HG03095 (cell line): Measurements from ENCODE around the gene OR4Q2.
"Not testable (repeated sequence)": the region's sequence is repeated elsewhere in the genome, so short reads cannot be mapped to it uniquely, and the experiment has no call there.

Experiments used
- ATAC-seq: cut with Tn5 transposase; IDR thresholded peaks from one replicate; pipeline ENCODE4 v1.9.1; 2021; ENCODE audit warnings: moderate library complexity; ENCODE audit not compliant: unreplicated experiment

Gene OR4Q2

DNA sequence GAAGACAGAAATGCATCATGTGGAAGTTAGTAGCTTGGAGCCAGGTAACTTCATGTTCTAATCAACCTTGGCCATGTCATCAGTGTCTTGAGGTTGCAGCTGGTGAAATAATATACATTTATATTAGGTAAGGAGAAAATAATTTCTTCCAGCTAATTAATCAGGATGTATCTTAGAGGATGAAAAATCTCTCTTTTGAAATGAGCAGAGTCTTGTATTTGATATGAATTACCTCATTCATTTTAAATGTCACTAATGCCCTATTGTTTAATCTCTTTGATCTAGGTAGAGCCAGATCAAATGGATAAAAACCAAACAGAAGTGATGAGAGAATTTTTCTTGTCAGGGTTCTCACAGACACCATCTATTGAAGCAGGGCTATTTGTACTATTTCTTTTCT is at the start of gene OR4Q2:
TSS of gene OR4Q2 (plus strand) at position 301 of the 400 bp plus-strand sequence.
- no peak for ATAC-seq

DNA sequence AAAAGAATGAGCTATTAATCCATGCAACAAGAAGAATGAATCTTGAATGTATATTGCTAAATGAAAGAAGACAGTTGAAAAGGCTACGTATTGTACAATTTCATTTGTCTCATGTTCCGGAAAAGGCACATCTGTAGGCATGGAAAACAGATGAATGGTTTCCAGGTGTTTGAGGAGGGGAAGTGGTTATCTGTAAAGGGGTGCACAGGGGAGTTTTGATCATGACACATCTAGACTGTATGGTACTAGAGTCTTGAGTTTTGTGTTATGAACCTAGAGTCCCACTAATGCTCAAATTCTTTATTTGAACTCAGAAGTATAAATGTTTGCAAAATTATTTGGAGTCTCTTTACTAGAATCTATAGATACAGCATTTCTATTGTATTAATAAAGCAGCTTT is 32.2 kb upstream of the OR4Q2 start:
- not testable (repeated sequence) for ATAC-seq

DNA sequence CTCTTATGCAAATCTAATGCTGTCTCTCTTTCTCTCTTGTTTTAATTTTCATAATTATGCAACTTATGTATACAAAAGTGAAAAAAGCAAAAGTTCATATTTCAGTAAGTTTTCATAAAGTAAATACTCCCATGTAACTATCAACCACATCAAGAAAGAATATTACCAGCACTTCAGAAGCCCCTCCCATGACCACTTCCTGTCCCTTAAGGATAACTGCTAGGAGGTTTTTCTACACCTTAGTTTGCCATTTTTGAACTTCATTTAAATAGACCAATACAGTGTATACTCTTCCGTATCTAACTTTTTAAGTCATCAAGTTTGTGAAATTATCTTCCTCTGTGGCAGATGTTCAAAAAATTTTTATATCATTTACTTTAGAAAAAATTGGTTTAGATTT is 27.1 kb upstream of the OR4Q2 start:
- no peak for ATAC-seq

DNA sequence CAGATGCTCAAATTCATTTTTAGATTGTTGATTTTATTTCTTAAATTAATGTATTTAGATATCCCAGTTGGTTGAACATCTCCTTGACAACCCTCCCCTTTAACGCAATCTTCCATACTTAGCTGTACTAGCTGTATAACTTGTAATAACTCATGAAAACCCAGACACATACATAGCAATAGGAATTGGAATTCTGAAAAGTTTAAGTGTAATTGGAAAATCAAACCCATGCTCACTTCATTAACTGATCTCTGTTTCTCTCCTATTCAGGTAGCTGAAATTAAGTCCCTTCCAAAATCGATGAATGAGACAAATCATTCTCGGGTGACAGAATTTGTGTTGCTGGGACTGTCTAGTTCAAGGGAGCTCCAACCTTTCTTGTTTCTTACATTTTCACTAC is 26.7 kb upstream of the OR4Q2 start, which contains the start of gene OR4K15:
TSS of gene OR4K15 (plus strand) at position 301 of the 400 bp plus-strand sequence. CDS start at position 301, 0 bp downstream.
- no peak for ATAC-seq

DNA sequence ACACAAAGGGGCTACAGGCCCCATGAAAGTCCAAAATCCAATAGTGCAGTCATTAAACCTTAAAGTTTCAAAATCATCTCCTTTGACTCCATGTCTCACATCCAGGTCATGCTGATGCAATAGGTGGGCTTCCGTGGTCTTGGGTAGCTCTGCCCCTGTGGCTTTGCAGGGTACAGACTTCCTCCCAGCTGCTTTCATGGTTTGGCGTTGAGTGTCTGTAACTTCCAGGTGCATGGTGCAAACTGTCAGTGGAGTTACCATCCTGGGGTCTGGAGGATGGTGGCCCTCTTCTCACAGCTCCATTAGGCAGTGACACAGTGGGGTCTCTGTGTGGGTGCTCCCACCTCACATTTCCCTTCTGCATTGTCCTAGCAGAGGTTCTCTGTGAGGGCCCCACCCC is 8.5 kb upstream of the OR4Q2 start:
- no peak for ATAC-seq

DNA sequence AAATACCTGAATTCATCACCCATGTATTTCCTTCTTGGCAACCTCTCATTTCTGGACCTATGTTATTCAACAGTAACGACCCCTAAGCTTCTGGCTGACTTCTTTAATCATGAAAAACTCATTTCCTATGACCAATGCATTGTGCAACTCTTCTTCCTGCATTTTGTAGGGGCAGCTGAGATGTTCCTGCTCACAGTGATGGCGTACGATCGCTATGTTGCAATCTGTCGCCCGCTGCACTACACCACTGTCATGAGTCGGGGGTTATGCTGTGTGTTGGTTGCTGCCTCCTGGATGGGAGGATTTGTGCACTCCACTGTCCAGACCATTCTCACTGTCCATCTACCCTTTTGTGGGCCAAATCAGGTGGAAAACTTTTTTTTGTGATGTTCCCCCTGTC is 356 bp downstream of the OR4Q2 start:
- no peak for ATAC-seq

- ATAC-seq, result no peak
These were observed 6.2 kb downstream of the OR4Q2 start for GRCh38 chr14:20008156-20008555.

DNA sequence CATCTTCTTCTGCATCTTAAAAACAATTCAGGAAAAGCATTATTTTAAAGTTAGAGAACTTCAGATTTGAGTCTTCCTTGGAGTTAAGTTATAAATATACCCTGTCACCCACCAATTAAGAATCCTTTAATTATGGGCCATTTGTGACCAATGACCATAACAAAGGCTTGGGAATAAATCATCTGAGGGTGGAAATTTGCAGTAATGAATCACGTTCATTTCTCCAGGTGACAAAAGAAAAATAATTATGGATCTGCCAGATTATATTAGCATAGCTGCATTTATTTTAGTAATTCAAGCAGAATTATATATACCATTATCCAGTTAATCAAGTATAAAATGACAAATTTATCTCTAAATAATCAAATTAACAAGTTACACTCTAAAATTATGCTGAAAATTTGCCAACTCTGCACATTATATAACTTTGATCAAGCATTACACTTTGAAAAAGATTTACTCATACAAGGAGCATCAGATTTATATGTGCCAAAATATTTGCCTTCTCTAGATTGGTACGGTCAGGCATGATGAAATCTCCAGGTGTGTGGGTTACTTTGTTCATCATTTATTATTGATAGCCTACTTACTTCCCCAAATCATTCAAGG is 17.4 kb downstream of the OR4Q2 start, which contains the start of gene OR4K14:
TSS of gene OR4K14 (minus strand) at position 51 of the 609 bp plus-strand sequence. CDS start 4,114 bp downstream, outside the sequence.
- no peak for ATAC-seq

DNA sequence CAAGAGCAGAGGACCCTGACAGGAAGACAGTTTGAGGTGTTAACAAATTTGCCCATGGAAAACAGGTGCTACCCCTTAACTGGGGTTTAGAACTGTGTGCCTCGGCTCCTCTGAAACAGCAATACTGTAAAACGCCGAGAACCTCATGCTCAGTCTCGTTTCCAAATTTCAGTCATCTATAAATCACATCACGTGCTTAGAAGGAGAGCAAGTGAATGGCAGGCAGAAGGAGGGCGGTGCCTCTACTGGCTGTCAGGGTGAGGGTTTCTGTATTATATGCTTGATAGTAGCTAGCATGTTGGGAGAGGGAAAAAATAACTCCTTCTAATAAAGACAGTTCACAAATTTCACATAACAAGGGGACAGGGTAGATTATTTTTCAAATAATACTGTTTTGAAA is 29.1 kb downstream of the OR4Q2 start:
- ATAC-seq, result no peak

DNA sequence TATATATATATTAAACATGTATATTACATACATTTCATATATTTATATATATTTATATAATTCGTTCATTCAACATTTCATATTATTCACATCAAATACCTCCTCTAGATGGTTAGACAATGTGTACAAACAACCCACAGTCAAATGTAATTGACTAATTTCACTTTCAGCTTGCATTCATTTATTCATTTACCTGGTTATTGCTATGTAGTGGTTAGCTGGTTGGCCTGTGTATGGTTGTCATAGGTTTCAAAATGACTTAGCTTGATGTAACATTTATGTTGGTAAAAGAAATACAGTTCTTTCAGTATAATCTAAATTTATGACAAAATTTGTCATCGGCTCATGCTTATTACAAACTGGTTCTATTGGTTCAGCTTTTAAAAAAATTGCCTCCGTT is 33.5 kb downstream of the OR4Q2 start:
- ATAC-seq, result no peak

- ATAC-seq, result no peak
These were observed 34.0 kb downstream of the OR4Q2 start, which contains the start of gene OR4K13 for GRCh38 chr14:20035938-20036337. OR4K13 (minus strand) TSS chr14:20036038; CDS start chr14:20034758, 1,280 bp downstream.

GRCh38 chr14:20044243-20044642 is 42.3 kb downstream of the OR4Q2 start:
- ATAC-seq, result no peak

DNA sequence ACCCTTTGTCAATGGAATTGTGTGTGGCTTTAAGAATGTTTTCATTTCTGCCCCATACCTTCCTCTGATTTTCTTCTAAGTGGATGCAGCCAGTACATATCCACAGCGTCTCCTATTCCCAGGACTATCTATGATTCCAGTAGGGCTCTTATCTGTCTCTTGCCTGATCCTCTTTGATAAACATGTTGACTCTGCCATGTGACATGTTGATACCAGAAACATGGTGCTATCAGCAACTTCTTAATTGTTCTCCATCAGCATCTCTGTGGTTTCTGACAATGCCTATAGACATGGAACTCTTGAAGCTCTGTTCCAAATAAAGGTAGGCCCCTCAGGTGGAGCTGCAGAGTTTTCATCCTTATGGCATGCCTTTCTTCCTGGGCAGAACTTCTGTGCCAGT is 46.2 kb downstream of the OR4Q2 start:
- no peak for ATAC-seq
